Esophagus squamous epithelium (tissue), 5 donors: ENCODE measurements around the gene LARGE1. TPM values are rescaled to one million over a fixed set of nuclear protein-coding genes. Genes with fewer than 3 reads are reported as not detected.

Experiments used
- DNase-seq: peaks from one replicate; lab custom pipeline; 2025; lab: John Stamatoyannopoulos, UW
- H3K27ac ChIP-seq, 4 donors: fragments of 200-600 bp; sonication (generic); one replicate each; pipeline ENCODE4 v1.5.1; 2016 to 2019; ENCODE audit warnings: mild to moderate bottlenecking in 1 of 4
- H3K27me3 ChIP-seq, 4 donors: fragments of 200-600 bp; sonication (generic); 1 replicate in 3 of 4; 2 replicates in 1 of 4; pipeline versions ENCODE4 v1.5.1 to v1.6.0; 2017 to 2021; ENCODE audit warnings: antibody characterized with exemption in 1 of 4
- H3K36me3 ChIP-seq, 3 donors: fragments of 200-600 bp; sonication (generic); one replicate each; pipeline ENCODE4 v1.5.1; 2016 to 2019
- H3K4me1 ChIP-seq, 3 donors: fragments of 200-600 bp; sonication (generic); one replicate each; pipeline ENCODE4 v1.5.1; 2017 to 2019
- H3K4me3 ChIP-seq, 4 donors: fragments of 200-600 bp; sonication (generic); 1 replicate in 3 of 4; 2 replicates in 1 of 4; pipeline ENCODE4 v1.5.1; 2016 to 2019; ENCODE audit warnings: mild to moderate bottlenecking in 2 of 4, moderate library complexity in 1 of 4
- H3K9me3 ChIP-seq, 3 donors: fragments of 200-600 bp; sonication (generic); one replicate each; pipeline ENCODE4 v1.5.1; 2016 to 2019
- POLR2A ChIP-seq, 4 donors: fragments of 450-650 bp; IDR thresholded peaks; one replicate each; pipeline ENCODE4 v1.6.1; 2017; ENCODE audit warnings: antibody characterized with exemption in 4 of 4, mild to moderate bottlenecking in 4 of 4, moderate library complexity in 3 of 4
- WGBS, 2 donors: methylation state at CpG; one replicate each; pipeline ENCODE4 v1.1.5; 2018; 5-methylcytosine and 5-hydroxymethylcytosine counted together
- intact Hi-C: fragments of 100-400 bp; cut with DNase I; formaldehyde crosslinking; loops from one replicate; pipeline ENCODE4 v1.15.0; 2022
- total RNA-seq, 4 donors: library from RNA; depleted of rRNA; stranded (reverse); fragments of >200 nt; gene quantifications; one replicate each; pipeline ENCODE4 v1.1.0, GENCODE V29; 2016
- TF ChIP-seq, protein P1 (sequence below), 6 experiments: fragments of 450-650 bp in 4 of 6; fragments of 200-600 bp in 2 of 6; sonication (generic) in 2 of 6; IDR thresholded peaks; one replicate each; pipeline ENCODE4 v1.5.1; 2016 to 2019; ENCODE audit warnings: antibody characterized with exemption in 6 of 6, mild to moderate bottlenecking in 4 of 6, moderate library complexity in 4 of 6
- donor health status: DM: yes; HTN: yes; CAD: no.

The LARGE1 gene
- total RNA-seq, 4 donors from 2014 or later: 5.2 to 15.1 (median 6.6) TPM

- no peaks in the 10 kb centered on the region for H3K27me3 ChIP-seq
- intact Hi-C loops: no loop called here
- DNase-seq: no peak
Observed at GRCh38 chr22:33386270-33386669, 534.0 kb downstream of the LARGE1 start.

GRCh38 chr22:33385611-33386010 lies 534.7 kb downstream of the LARGE1 start:
- 80 to 92% methylated on average over 2 of the region's 2 CpGs for WGBS, 2 donors
- Histone ChIP-seq H3K27me3 (no peaks in the 10 kb centered on the region), H3K36me3 (peaks cover 0 to 22% (median 0%) of the 10 kb centered on the region in 3 donors), H3K9me3 (no peaks in the 10 kb centered on the region), H3K27ac (no peak overlapping the region), H3K4me3 (no peak overlapping the region), H3K4me1 (no peaks in the 10 kb centered on the region)
- intact Hi-C loops: no loop called here
- TF ChIP-seq, protein P1, sequence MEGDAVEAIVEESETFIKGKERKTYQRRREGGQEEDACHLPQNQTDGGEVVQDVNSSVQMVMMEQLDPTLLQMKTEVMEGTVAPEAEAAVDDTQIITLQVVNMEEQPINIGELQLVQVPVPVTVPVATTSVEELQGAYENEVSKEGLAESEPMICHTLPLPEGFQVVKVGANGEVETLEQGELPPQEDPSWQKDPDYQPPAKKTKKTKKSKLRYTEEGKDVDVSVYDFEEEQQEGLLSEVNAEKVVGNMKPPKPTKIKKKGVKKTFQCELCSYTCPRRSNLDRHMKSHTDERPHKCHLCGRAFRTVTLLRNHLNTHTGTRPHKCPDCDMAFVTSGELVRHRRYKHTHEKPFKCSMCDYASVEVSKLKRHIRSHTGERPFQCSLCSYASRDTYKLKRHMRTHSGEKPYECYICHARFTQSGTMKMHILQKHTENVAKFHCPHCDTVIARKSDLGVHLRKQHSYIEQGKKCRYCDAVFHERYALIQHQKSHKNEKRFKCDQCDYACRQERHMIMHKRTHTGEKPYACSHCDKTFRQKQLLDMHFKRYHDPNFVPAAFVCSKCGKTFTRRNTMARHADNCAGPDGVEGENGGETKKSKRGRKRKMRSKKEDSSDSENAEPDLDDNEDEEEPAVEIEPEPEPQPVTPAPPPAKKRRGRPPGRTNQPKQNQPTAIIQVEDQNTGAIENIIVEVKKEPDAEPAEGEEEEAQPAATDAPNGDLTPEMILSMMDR (IDR thresholded peaks at IDR 0.05): no peak
- no peak for DNase-seq

More at GRCh38 chr22:33386270-33386669, 534.0 kb downstream of the LARGE1 start:
- WGBS, 2 donors: 88 to 92% methylated on average over 3 to 5 of the region's 5 CpGs
- TF ChIP-seq, protein P1 (IDR thresholded peaks at IDR 0.05): no peak
- no peak for TF ChIP-seq POLR2A (IDR thresholded peaks at IDR 0.05)
- no peaks in the 10 kb centered on the region for H3K9me3 ChIP-seq
- H3K36me3 ChIP-seq: peaks cover 0 to 21% (median 0%) of the 10 kb centered on the region in 3 donors
- no peak overlapping the region for H3K27ac ChIP-seq
- no peak overlapping the region for H3K4me3 ChIP-seq
- H3K4me1 ChIP-seq: no peaks in the 10 kb centered on the region

DNA sequence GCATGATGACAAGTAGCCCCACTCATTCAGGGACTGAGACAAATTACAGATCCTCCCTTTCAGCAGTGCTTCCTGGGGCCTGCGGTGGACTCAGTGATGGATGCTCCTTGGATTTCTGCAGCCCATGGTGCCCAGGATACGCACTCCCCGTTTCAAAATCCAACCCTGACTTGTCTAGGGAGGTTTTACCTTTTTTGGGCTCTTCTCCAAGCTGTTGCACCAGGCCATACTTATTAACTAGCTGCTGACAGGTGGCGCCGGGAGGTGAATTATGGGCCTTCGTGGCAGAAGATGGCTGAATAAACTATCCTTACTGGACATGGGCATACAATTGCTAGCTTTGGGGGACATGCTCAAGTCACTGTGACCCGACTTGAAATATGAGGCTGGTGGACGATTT lies 537.8 kb downstream of the LARGE1 start:
- Histone ChIP-seq H3K9me3 (no peaks in the 10 kb centered on the region), H3K27ac (no peak overlapping the region)

DNA sequence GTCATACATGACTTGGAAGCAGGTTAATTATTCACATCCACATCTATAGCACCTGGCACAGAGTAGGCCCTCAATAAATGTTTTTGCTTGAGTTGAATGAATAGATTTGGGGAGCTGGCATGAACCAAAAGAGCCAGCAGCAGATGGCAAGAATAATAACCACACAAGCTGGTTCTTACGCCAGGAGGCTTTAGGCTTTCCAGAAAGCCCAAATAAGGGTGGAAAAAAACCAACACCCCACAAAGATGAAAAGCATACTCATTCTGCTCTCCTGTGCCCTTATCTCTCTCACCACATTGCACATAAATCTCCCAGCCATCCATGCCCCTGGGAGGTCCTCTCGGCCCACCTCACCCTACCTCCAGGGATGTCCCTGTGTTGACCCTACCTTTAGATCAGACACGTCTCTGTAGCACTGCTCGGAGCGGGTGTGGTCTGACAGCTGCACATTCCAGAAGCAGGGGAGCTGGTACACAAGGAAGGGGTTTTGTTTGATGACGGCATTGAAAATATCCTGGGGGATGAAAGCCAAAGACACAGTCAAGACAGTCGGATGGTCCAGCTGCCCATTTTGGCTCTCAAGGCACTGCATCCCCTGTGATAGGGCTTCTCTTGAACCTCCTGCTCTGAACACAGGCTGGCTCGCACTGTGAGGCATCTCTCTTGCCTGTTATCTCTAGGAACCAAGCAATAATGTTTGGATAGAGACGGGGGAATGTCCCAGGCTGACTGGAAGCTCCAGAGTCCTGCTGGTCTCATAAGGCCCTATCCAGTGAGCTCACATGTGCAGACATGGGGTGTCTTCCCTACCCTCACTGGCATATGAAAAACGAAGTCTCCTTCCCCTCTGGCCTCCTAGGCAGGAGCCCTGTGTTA lies 538.5 kb downstream of the LARGE1 start:
- Histone ChIP-seq H3K4me1 (no peaks in the 10 kb centered on the region), H3K9me3 (no peaks in the 10 kb centered on the region), H3K36me3 (peaks cover 0 to 22% (median 0%) of the 10 kb centered on the region in 3 donors), H3K27me3 (no peaks in the 10 kb centered on the region), H3K4me3 (no peak overlapping the region), H3K27ac (no peak overlapping the region)
- no peak for TF ChIP-seq POLR2A (IDR thresholded peaks at IDR 0.05)
- TF ChIP-seq, protein P1 (IDR thresholded peaks at IDR 0.05): no peak
- DNase-seq: no peak
- WGBS, 2 donors: 76 to 79% methylated on average over 8 to 9 of the region's 10 CpGs
- intact Hi-C loops: no loop called here

More for the DNA sequence above, 537.8 kb downstream of the LARGE1 start:
- no peak overlapping the region for H3K4me3 ChIP-seq
- no peaks in the 10 kb centered on the region for H3K4me1 ChIP-seq
- no peak for TF ChIP-seq POLR2A (IDR thresholded peaks at IDR 0.05)
- TF ChIP-seq, protein P1 (IDR thresholded peaks at IDR 0.05): no peak
- DNase-seq: no peak
- no peaks in the 10 kb centered on the region for H3K27me3 ChIP-seq
- intact Hi-C loops: no loop called here
- H3K36me3 ChIP-seq: peaks cover 0 to 22% (median 0%) of the 10 kb centered on the region in 3 donors
- 91 to 92% methylated on average over 8 of the region's 8 CpGs for WGBS, 2 donors

GRCh38 chr22:33380789-33381530 lies 539.3 kb downstream of the LARGE1 start:
- no peak overlapping the region for H3K27ac ChIP-seq
- no peak overlapping the region for H3K4me3 ChIP-seq
- no peak for DNase-seq
- no peaks in the 10 kb centered on the region for H3K9me3 ChIP-seq
- 42 to 71% methylated on average over 4 of the region's 4 CpGs for WGBS, 2 donors
- H3K36me3 ChIP-seq: peaks cover 0 to 22% (median 0%) of the 10 kb centered on the region in 3 donors
- TF ChIP-seq POLR2A (IDR thresholded peaks at IDR 0.05): no peak
- H3K27me3 ChIP-seq: no peaks in the 10 kb centered on the region
- intact Hi-C loops: no loop called here
- no peaks in the 10 kb centered on the region for H3K4me1 ChIP-seq
